AG09309 (cell line): Measurements from ENCODE around the gene MCM8.

Experiments used
- DNase-seq: peaks from one replicate; pipeline ENCODE4 v3.0.0-alpha.2; 2010; ENCODE audit warnings: low read depth
- H3K4me3 ChIP-seq: 2 replicates; pipeline ENCODE4 v1.5.1; 2011; ENCODE audit warnings: mild to moderate bottlenecking, low read depth, low read length, moderate library complexity; ENCODE audit not compliant: control insufficient read depth
- TF ChIP-seq, protein P1 (sequence below): IDR thresholded peaks from 2 replicates; pipeline ENCODE4 v1.5.1; 2011; ENCODE audit warnings: mild to moderate bottlenecking, low read depth, low read length, inconsistent platforms; ENCODE audit not compliant: insufficient read depth, control insufficient read depth; ENCODE audit errors: missing control alignments

Gene MCM8

DNA sequence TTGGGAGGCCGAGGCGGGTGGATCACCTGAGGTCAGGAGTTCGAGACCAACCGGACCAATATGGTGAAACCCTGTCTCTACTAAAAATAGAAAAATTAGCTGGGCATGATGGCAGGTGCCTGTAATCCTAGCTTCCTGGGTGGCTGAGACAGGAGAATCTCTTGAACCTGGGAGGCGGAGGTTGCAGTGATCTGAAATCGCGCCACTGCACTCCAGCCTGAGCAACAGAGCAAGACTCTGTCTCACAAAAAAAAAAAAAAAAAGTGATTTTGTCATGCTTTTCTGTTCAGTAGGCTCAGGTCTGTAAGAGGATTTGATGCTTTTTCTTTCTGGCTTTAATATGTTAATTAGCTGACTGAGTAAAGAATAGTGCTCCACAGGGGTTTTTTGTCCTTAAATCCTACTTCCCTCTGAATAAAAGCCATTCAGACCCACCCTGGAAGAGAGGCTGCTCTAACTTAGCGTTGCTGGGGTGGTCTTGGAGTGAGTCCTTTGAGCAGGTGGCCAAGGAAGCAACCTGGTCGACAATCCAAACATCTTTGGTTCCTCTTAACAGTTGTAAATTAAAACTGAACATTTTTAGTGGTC lies 19.0 kb downstream of the MCM8 start:
- DNase-seq, result no peak
- no peak overlapping the region for H3K4me3 ChIP-seq
- TF ChIP-seq, protein P1, sequence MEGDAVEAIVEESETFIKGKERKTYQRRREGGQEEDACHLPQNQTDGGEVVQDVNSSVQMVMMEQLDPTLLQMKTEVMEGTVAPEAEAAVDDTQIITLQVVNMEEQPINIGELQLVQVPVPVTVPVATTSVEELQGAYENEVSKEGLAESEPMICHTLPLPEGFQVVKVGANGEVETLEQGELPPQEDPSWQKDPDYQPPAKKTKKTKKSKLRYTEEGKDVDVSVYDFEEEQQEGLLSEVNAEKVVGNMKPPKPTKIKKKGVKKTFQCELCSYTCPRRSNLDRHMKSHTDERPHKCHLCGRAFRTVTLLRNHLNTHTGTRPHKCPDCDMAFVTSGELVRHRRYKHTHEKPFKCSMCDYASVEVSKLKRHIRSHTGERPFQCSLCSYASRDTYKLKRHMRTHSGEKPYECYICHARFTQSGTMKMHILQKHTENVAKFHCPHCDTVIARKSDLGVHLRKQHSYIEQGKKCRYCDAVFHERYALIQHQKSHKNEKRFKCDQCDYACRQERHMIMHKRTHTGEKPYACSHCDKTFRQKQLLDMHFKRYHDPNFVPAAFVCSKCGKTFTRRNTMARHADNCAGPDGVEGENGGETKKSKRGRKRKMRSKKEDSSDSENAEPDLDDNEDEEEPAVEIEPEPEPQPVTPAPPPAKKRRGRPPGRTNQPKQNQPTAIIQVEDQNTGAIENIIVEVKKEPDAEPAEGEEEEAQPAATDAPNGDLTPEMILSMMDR, result no peak

DNA sequence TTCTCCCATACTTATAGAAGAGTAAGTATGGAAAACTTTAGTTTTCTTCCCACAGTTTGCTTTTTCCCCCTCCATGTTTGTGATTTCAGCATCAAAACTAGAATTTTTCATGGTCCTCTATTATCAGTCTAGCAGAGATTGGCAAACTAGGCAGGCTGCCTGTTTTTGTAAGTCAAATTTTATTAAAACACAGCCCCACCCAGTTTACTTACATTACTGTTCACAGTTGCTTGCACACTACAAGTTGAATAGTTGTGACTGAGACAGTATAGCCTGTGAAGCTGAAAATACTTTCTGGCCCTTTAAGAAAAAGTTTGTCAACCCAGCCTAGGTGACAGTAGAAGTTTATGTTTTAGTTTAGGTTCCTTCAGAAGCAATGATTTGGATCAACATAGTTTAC lies 19.5 kb downstream of the MCM8 start:
- DNase-seq, result no peak
- TF ChIP-seq, protein P1, result no peak

DNA sequence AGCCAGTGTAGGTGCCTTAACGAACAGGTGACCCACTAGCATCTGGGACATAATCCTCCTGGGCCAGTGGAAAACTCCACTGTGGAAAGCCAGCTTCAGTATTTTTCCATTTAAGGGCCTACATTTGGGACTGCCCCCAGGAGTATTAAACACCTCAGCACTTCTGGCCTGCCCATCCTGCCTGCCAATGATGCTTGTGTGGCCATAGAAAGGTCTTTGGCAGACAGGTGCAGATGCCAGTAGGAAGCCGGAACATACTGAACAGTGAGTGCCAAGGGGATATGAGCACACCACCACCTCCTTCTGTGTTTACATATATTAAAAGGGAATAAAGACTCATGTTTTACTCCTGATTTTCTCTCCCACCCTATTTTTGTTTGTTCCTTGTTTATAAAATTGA lies 19.9 kb downstream of the MCM8 start:
- TF ChIP-seq, protein P1, result no peak
- DNase-seq, result no peak
- no peak overlapping the region for H3K4me3 ChIP-seq

More for the DNA sequence above, 19.5 kb downstream of the MCM8 start:
- no peak overlapping the region for H3K4me3 ChIP-seq

DNA sequence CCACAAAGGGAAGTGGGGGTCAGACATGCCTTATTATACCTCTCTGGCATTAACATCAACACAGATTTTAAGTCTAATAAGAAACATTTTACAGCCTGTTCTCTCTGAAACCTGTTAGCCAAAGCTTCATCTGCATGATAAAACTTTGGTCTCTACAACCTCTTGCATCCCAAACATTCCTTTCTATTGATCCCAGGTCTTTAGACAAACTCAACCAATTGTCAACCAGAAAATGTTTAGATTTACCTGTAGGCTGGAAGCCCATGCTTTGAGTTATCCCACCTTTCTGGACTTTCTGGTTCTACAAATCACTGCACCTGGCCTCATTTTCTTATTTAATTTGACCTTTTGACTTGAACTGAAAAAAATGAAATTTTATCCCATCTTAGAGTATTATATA lies 20.8 kb downstream of the MCM8 start:
- no peak for DNase-seq
- H3K4me3 ChIP-seq, result no peak overlapping the region
- TF ChIP-seq, protein P1, result no peak

DNA sequence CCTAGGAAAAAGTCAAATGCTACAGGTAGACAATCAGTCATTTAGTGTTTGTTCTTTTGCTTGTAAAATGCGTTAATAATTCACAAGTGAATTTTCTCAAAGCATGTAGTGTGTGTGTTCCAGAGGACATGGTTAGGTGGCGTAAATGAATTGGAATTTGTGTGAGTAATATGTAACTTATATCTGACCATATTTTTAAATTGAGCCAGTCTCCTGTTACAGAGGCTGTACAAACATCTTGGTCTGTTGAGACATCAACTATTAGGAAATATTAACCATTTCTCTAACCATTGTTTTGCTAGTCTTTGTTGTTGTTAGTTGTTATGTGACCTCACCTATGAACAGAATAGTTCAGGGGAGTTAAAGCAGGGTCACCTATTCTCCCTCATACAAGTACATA lies 22.7 kb downstream of the MCM8 start:
- no peak overlapping the region for H3K4me3 ChIP-seq
- no peak for DNase-seq

DNA sequence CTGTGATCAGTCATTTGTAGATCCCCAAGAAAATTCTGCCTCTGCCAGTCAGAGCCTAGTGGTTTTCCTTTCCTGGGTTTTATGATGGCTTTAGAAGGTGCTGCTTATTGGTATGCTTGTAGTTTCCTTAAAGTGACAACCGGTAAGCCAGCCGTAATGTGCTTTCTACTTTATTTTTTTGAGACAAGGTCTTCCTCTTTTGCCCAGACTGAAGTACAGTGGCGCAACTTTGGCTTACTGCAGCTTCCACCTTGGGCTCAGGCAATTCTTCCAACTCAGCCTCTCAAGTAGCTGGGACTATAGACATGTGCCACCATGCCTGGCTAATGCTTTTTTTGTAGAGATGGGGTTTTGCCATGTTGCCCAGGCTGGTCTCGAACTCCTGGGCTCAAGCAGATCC lies 23.5 kb downstream of the MCM8 start:
- TF ChIP-seq, protein P1, result no peak
- DNase-seq, result no peak

More for the DNA sequence above, 22.7 kb downstream of the MCM8 start:
- TF ChIP-seq, protein P1, result no peak

DNA sequence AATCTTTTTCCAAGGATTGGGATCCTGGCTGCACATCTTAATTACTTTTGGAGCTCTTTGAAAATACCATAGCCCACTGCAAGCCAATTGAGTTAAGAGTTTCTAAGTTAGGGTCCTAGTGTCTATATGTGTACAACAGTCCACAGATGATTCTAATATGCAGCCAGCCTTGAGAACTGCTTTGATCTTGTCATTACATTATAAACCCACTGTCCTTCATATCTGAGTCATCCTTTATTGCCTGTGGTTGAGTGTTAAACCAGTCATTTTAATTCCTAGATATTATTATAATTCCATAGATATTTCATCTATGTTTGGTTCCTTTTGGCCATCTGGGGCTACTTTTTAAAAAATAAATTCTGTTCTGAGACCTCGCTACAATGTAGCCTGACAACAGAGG lies 24.1 kb downstream of the MCM8 start:
- no peak for DNase-seq
- no peak overlapping the region for H3K4me3 ChIP-seq

More for the DNA sequence above, 23.5 kb downstream of the MCM8 start:
- no peak overlapping the region for H3K4me3 ChIP-seq

More for the DNA sequence above, 24.1 kb downstream of the MCM8 start:
- TF ChIP-seq, protein P1, result no peak
